GM12875 (cell line): ENCODE measurements around the gene NPDC1.

ENCODE experiments used
- H3K4me3 ChIP-seq: one replicate; pipeline ENCODE4 v1.5.1; 2011; ENCODE audit warnings: low read depth, low read length, control low read depth
- CTCF ChIP-seq: IDR thresholded peaks from 2 replicates; pipeline ENCODE4 v1.5.1; 2011; ENCODE audit warnings: low read depth, mild to moderate bottlenecking, control low read depth, inconsistent platforms, low read length, moderate library complexity, borderline replicate concordance; ENCODE audit not compliant: insufficient read depth

The NPDC1 gene

GRCh38 chr9:137084526-137084925 lies 38.5 kb upstream of the NPDC1 start:
- no peak for TF ChIP-seq CTCF
- H3K4me3 ChIP-seq, result no peak overlapping the region

- H3K4me3 ChIP-seq, result no peak overlapping the region
- no peak for TF ChIP-seq CTCF
Observed at GRCh38 chr9:137083394-137084004, 37.5 kb upstream of the NPDC1 start.

GRCh38 chr9:137082925-137083290 lies 36.9 kb upstream of the NPDC1 start:
- TF ChIP-seq CTCF, result no peak
- H3K4me3 ChIP-seq, result no peak overlapping the region

- H3K4me3 ChIP-seq, result no peak overlapping the region
- TF ChIP-seq CTCF, result no peak
Observed at GRCh38 chr9:137082222-137082924, 36.4 kb upstream of the NPDC1 start.

GRCh38 chr9:137080260-137081122 lies 34.5 kb upstream of the NPDC1 start:
- TF ChIP-seq CTCF, result no peak
- H3K4me3 ChIP-seq, result no peak overlapping the region

- H3K4me3 ChIP-seq, result no peak overlapping the region
- TF ChIP-seq CTCF, result no peak
Observed at GRCh38 chr9:137079401-137079787, 33.4 kb upstream of the NPDC1 start.
